SK-N-MC (cell line): ENCODE results near the gene EIF1.

Experiments
- EZH2 ChIP-seq: fragments of 200-600 bp; sonication (generic); IDR thresholded peaks from one replicate; pipeline ENCODE4 v1.6.1; 2017; ENCODE audit warnings: antibody characterized with exemption
- POLR2AphosphoS5 ChIP-seq: IDR thresholded peaks from 2 replicates; pipeline ENCODE4 v1.6.1; 2012; ENCODE audit warnings: mild to moderate bottlenecking, low read depth, low read length, borderline replicate concordance

- no peak for TF ChIP-seq POLR2AphosphoS5
- TF ChIP-seq EZH2 = no peak
Measured at GRCh38 chr17:41666708-41667279, 21.9 kb upstream of the EIF1 start.
